ENCODE measurements around the gene GALNT14. TPM values are rescaled to one million over a fixed set of nuclear protein-coding genes. Genes with fewer than 3 reads are reported as not detected.
A peak's percentile ranks its signal among the peaks of the same experiment; 100 is the strongest.

The GALNT14 gene
- total RNA-seq, 1 donor from 2014 or later = 0.48 TPM

DNA sequence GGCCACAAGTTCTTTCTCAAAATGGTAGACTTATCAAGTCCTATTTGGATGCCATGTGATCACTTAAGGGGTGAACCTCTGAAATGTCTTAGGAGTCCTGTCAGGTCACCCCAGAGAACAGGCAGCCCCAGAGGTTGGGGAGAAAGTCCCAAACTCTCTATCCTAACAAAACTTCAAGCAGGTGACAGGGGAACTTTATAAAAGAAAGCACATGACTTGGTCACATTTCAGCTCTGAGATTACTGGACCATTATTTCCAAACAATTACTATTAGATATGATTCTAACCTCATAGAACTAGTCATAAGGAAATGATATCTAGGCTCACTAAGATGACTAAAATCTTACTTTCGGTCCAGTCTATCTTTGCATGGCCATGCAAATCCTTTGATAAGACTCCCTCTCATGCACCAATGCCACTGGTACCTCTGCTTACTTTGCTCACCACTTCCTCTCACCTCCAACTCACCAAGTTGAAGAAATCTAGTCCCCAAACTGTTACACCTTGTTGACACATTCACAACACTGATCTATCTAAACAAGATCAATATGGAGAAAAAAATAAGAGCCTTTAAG, 107.0 kb downstream of the GALNT14 start:
- intact Hi-C loops (cut with DNase I) = no loop called here
- no peak for DNase-seq (ENCODE audit: low spot score)

DNA sequence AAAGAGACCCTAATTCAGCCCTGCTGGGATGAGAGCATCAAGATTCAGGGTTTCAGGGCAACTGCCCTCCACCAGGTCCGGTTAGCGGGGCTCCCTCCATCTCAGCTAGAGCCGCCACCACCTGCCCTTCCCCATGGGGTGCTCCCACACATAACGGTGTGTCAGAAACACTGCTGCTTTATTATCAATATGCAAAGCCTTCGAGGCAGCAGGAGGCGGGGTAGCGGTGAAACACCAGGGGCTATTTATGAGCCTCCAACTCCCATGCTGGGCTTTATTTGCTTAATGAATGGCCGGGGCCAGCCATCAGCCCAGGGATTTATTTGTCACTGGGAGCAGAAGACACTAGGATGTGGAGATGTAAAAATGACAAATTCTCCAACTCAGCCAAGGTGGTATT, 109.8 kb downstream of the GALNT14 start:
- peak; percentile 1 for DNase-seq (ENCODE audit: low spot score)
- intact Hi-C loops (cut with DNase I) = no loop called here

DNA sequence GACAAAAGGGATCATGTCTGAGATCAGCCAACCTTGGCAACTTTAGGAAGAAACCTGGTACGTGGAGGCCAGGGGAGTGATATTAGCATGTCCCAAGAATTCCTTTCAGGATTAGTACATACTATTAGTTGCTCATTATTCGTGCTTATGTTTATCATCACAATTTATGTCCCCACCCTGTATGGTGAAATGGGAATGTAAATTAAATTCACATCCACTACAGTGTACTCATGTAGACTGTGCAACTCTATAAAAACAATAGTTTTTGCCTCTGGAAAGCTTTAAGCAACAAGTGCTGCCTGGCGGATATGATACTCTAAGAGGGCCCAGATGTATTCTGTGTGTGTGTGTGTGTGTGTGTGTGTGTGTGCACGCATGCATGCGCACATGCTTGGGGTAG, 110.7 kb downstream of the GALNT14 start:
- DNase-seq (ENCODE audit: low spot score) = no peak
- intact Hi-C loops (cut with DNase I) = no loop called here

DNA sequence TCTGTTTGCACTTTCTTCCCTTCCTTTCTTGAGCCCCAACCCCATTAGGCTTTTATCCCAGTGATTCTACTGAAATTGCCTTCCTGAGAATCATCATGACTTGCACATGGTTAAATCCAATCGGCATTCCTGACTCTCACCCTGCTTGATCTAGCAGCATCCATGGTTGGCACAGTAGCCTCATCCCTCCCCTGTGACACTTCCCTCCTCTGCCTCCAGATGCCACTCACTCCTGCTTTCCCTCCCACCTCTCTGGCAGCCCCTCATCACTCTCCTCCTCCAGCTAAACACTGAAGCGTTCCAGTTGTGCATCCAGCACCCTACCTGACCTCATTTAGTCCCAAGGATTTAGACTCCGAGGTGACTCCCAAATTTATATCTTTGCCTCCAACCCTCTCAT, 114.7 kb downstream of the GALNT14 start:
- intact Hi-C loops (cut with DNase I) = no loop called here

DNA sequence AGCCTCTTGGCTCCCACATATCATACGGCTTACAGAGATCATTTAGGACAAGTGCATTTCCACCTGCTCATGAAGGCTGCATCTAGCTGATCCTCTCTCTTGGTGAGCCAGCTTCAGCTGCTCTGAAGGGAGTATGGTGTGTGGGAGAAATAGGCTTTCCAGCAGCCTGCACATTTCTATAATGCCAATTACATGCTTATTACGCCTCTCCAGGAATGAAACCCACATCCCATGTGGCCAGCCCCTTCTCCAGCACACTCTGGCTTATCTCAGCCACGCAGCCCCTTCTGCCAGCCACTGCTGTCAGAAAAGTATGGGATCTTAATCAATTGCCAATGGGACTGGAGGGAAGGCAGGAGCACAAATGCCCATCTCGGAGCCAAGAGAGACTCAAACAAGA, 117.5 kb downstream of the GALNT14 start:
- intact Hi-C loops (cut with DNase I) = no loop called here
- no peak for DNase-seq (ENCODE audit: low spot score)

More for the DNA sequence above, 114.7 kb downstream of the GALNT14 start:
- no peak for DNase-seq (ENCODE audit: low spot score)

DNA sequence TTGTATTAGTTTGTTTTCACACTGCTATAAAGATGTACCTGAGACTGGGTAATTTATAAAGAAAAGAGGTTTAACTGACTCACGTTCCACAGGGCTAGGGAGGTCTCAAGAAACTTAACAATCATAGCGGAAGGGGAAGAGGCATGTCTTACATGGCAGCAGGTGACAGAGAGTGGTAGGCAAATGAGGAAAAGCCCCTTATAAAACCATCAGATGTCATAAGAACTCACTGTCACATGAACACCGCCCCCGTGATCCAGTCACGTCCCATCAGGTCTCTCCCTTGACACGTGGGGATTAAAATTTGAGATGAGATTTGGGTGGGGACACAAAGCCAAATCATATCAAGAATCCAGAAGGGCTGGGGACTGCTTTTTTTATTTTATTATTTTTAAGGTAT, 120.0 kb downstream of the GALNT14 start:
- intact Hi-C loops (cut with DNase I) = no loop called here
- DNase-seq (ENCODE audit: low spot score) = peak; percentile 49

DNA sequence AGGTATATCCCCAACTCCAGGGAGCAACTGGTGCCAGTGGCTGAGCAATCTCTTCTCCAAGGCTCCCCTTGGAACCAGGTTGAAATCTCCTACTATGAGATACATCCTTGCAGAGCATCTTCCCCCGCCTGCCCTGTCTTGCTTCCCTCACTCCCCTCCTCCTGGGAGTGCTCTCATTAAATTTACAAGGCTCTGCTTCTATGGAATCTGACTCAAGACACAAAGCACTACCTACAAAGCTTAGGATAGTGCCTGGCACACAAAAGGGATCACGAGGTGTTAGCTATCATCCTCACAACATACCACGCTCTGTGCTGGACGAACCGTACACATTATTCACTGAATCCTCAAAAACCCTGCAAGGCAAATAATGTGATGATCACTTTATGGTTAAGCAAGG, 121.6 kb downstream of the GALNT14 start:
- DNase-seq (ENCODE audit: low spot score) = peak; percentile 17
- intact Hi-C loops (cut with DNase I) = no loop called here

DNA sequence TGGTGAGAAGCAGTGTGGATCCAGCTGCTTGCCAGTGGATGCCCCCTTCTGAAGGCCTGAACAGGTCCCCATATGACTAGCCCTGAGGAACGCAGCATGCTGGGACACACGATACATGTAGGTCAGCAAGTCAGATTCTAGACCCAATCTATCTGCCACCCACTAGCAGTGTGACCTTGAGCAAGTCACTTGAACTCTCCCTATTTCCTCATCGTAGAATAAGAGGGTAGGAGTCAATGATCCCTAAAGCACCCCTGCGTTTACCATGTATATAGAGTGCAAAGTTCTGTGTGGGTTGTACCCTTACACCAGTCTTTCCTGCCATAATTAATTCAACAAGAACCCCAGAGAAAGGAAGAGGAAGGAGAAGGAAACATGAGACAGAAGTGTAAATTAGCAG, 123.7 kb downstream of the GALNT14 start:
- no peak for DNase-seq (ENCODE audit: low spot score)
- intact Hi-C loops (cut with DNase I) = no loop called here

DNA sequence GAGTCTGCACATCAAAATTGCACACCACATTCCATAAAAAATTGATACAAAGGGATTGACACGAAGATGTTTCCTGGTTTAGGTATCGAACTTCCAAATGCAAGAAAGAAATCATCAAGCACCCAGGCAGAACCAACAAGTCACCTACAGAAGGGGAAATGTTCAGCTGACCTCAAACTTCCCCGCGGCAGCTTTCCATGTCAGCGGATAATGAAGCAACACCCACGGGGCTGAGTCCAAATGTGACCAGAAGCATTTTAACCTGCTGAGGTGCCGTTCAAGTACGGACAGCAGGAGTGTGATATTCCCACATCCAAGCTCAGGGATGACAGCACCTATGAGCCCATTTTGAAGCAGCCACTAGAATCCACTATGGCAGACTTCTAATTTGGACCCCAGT, 124.9 kb downstream of the GALNT14 start:
- intact Hi-C loops (cut with DNase I) = no loop called here
- peak; percentile 81 for DNase-seq (ENCODE audit: low spot score)

DNA sequence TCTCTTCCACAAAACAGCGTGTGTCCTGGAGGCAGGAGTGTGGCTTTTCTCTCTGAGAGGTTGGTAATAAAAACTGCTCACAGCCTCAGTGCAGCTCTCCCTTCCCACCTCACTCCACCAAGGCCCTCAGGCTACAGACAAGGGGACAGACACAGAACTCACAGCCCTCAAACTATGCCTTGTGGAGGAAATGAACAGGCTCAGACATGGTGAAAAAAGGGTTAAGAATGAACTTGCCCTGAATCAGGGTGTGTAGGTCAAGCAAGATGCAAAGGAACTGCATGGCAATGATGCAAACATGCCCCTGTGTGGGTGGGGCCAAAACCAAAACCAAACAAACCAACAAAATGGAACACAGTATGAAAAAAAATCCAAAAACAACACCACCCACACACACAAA, 125.8 kb downstream of the GALNT14 start:
- peak; percentile 53 for DNase-seq (ENCODE audit: low spot score)
- intact Hi-C loops (cut with DNase I) = no loop called here

DNA sequence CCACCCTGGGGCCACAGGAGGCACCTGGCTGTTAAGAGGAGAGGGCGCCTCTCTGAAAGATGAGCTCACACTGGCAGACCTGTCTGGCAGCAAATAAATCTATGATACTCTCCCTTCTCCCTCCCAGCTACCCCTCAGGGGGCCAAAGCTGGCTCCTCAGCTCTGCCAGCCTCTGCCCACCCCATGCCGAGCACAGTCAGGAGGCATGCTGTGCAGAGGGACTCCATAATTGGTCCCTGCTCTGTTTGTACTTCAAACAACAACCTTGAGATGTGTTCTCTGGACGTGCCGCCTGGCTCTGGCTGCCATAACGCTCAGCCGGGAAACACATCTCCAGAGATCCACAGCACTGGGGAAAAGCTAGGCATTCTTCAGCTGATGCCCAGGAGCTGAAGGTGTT, 126.7 kb downstream of the GALNT14 start:
- no peak for DNase-seq (ENCODE audit: low spot score)
- intact Hi-C loops (cut with DNase I) = no loop called here

DNA sequence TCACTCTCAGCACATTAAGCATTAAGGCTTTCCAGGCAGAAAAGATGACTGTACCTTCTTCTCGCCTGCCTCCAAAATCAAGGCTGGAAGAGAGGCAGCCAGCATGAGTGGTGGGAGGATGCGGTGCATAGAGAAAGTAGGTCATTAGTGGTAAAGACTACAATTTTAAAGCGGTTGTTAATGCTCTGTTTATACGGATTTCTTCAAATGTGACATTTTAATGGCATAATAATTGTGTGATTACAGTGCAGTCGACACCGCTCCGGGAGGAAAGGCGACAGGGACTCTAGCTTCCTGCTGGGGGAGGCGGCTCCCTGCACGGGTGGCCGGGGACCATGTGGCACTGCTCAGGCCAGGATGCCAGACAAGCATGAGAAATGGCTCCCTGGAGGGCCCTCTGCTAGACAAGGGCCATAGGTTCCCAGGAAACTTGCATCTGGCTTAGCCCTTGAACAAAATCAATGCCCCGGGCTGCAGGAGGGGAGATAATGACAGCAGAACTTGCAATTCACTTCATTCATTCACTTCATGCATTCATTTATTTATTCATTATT, 129.6 kb downstream of the GALNT14 start:
- intact Hi-C loops (cut with DNase I) = no loop called here
- DNase-seq (ENCODE audit: low spot score) = no peak

DNA sequence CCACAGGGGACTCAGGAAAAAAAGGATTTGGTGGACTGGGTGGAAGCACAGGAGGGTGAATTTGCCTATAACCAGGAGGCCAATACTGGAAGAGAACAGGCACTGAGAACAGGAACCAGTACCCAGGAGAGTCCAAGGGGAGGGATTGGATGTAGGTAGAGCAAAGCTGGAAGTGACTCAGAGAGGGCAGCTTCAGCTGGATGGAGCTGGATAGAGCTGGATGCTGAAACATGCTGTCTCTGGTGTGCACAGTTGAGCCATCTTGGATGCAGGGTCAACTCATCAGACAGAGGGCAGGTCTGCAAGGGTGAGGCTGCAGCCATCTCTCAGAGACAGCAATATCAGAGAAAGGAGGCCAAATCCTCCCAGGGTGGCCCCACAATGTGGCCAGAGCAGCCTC, 134.0 kb downstream of the GALNT14 start:
- no peak for DNase-seq (ENCODE audit: low spot score)
- intact Hi-C loops (cut with DNase I) = no loop called here

DNA sequence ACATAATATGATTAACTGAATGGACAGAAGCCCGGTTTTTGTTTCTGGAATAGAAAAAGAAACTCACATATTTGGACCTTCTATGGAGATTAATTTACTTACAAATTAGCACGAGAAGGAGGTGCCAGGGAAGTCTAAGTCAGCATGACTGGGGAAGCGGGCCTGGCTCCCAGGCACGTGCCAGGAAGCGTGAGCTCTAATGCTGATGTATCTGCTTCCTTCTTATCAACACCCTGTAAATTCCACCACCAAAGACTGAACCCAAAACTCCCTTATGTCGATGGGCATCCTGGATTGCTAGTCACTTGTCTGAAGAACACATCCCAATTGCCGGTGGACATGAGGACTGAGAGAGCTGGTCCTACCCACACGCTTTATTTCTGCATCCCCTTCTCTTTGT, 134.5 kb downstream of the GALNT14 start:
- no peak for DNase-seq (ENCODE audit: low spot score)
- intact Hi-C loops (cut with DNase I) = no loop called here

DNA sequence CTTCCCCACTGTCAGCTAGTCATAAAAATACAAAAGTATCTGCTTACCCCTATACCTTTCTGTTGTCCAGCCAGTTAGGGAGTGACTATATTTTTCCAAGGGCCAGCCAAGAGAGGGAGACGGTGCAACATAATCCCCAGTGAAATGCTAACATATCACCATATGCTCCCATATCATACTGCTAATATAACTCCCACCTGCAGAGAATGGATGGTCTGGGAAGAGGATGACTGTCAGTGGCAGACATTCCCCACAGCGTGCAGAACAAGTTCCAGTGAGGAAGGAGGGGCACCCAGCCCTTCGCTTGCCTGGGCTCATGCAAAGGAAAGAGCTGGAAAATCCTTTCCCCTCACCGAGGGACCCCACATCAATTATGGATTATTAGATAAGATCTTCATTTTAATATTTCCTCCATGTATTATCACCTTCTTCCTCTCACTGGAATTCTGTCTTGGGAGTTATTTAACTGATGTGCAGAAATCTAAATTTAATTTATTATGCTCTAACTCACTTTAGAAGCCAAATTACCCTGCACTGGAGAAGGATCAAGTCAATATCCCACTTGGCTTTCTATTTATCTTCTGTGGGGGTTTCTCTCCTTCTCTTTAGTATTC, 135.6 kb downstream of the GALNT14 start:
- intact Hi-C loops (cut with DNase I) = no loop called here
- DNase-seq (ENCODE audit: low spot score) = no peak

DNA sequence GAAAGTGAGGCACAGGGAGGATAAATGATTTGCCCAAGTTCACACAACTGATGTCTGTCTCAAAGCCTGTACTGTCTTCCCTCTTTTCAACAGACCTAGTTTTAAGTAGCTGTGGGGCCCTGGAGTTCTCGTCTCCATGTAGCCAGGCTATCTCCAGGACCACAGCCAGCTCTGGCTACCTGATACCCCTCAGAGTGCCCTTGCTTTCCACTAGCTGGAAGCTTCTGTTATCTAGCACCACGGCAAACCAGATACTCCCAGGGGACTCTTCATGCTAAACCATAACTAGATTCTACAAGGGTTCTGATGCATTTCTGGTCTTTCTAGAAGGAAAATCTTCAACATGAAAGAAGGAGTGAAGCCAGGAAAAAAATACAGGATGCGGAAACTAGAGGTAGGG, 137.3 kb downstream of the GALNT14 start:
- intact Hi-C loops (cut with DNase I) = no loop called here

DNA sequence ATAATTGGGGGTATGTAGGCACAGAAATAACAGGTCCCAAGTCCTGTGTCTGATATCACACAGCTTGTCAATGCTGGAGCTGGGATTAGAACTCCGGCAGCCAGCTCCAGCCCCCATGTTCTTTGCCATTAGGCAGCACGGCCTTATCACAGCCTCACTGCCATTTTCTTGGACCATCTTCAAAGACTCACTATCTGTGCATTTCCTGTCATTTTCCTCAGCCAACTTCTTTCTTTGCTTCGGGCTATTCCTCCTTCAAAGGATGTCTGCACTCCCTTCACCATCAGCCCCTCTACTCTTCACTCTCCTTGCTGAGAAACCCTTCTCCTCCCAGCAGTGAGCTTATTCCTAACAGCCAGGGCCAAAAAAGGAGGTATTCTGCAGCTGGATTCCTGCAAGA, 139.6 kb downstream of the GALNT14 start:
- DNase-seq (ENCODE audit: low spot score) = no peak
- intact Hi-C loops (cut with DNase I) = no loop called here

More for the DNA sequence above, 137.3 kb downstream of the GALNT14 start:
- DNase-seq (ENCODE audit: low spot score) = no peak

DNA sequence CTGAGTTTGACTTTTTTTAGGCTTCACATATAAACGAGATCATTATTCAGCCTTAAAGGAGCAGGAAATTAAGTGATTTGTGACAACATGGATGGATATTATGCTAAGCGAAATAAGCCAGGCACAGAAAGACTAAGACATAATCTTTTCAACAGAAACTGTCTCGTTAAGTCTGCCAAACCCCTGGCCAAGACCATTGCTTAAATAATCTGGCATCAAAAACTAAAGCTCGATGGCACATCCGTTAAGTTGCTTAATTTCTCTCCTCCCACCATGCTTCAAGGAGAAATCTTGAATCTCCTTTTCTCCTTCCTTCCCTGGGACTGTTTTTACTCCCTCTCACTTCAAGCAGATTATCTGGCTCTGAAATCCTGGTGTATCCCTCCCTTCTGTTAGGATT, 140.3 kb downstream of the GALNT14 start:
- no peak for DNase-seq (ENCODE audit: low spot score)
- intact Hi-C loops (cut with DNase I) = no loop called here

DNA sequence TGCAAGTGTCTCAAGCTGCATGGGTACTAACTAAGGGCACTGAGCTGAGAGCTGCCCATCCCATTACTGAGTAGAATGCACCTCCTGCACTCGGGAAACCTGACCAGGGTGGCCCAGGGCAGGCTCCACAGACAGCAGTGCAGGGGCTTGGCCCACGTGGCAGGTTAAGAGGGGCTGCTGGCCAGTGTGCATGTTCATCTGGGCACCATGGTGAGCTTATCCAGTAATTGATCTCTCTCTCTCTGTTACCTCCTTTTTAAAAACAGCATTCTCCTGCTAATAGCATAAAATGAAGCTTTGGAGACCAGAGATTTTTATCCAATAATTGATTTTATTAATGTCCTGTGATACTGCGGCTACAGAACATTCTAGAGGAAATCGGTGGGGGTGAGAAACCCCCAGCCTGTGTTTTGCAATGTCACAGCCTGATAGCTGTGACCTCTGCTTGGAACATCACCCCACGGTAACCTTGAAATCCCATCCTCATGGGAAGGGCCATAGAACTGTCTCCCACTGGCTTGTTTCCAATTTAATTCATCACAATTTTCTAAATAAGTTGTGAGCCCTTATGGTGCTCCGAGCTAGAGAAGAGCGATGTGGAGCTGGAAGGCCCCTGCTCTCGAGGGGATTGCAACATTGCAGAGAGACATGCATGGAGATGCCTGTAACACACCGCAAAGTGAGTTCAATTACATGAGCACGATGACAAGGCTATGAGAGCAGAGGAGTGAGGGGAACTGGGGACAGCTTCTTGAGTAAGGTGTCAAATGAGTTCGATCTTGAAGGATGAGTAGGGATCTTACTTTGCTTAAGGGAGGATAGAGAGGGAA, 143.8 kb downstream of the GALNT14 start:
- intact Hi-C loops (cut with DNase I) = no loop called here
- DNase-seq (ENCODE audit: low spot score) = no peak

DNA sequence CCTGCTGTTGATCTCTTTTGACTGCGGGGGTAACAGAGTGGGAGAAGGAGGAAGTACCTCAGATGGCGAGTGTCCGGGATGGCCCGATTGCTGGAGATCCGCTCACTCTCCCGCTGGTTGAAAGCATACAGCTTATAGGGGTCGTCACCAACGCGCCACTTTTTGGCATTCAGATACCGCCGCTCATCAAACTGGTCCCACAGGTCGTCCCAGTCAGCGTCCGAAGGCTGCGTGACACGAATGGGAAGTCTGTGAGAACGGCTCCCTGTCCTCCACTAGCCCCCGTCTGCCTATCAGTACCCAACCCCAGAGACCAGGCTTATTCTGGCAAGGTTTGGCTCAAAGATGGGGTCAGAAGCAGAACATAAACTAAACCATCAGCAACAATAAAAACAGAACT, 145.5 kb downstream of the GALNT14 start:
- intact Hi-C loops (cut with DNase I) = no loop called here
- no peak for DNase-seq (ENCODE audit: low spot score)

DNA sequence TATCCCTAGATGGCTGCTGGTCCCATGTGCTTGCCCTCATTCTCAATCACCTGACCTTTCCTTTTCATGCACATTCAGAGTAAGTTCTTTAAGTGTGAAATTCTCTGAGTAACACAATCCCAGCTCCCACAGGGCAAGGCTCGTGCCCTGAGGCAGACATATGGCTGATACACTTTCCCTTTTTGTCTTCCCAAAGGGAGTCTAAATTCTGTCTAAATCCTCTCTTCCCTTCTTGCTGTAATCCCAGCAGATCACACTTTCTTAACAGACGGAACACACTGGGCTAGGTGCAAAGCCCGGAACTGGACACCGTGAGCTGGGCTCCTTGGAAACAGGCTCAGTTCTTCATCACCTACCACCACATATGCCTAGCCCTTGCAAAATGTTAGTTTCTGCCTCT, 147.6 kb downstream of the GALNT14 start:
- DNase-seq (ENCODE audit: low spot score) = no peak
- intact Hi-C loops (cut with DNase I) = no loop called here
